HG03103 (cell line): Measurements from ENCODE around the gene GUCY1A2.
"Not testable (repeated sequence)": the region's sequence is repeated elsewhere in the genome, so short reads cannot be mapped to it uniquely, and the experiment has no call there.

Experiments
- ATAC-seq: cut with Tn5 transposase; IDR thresholded peaks from one replicate; pipeline ENCODE4 v1.9.1; 2021; ENCODE audit warnings: low read depth; ENCODE audit not compliant: unreplicated experiment

GUCY1A2 gene

GRCh38 chr11:106957030-106957482, 61.2 kb downstream of the GUCY1A2 start:
- no peak for ATAC-seq

- no peak for ATAC-seq
These were observed 68.2 kb downstream of the GUCY1A2 start for GRCh38 chr11:106950067-106950491.

GRCh38 chr11:106943089-106943488, 75.2 kb downstream of the GUCY1A2 start:
- no peak for ATAC-seq

GRCh38 chr11:106939157-106939556, 79.1 kb downstream of the GUCY1A2 start:
- ATAC-seq = no peak

- no peak for ATAC-seq
These were observed 81.2 kb downstream of the GUCY1A2 start for GRCh38 chr11:106937111-106937510.

- ATAC-seq = no peak
These were observed 93.0 kb downstream of the GUCY1A2 start for GRCh38 chr11:106925245-106925644.

- ATAC-seq = no peak
These were observed 97.3 kb downstream of the GUCY1A2 start for GRCh38 chr11:106920899-106921509.

- peak; percentile 98 for ATAC-seq
These were observed 100.3 kb downstream of the GUCY1A2 start for GRCh38 chr11:106917973-106918372.

- no peak for ATAC-seq
These were observed 103.9 kb downstream of the GUCY1A2 start for GRCh38 chr11:106914409-106914808.

GRCh38 chr11:106913141-106913540, 105.1 kb downstream of the GUCY1A2 start:
- no peak for ATAC-seq

- ATAC-seq = no peak
These were observed 113.5 kb downstream of the GUCY1A2 start for GRCh38 chr11:106904826-106905225.

- no peak for ATAC-seq
These were observed 128.6 kb downstream of the GUCY1A2 start for GRCh38 chr11:106889718-106890117.

- no peak for ATAC-seq
These were observed 129.9 kb downstream of the GUCY1A2 start for GRCh38 chr11:106888386-106888785.

- not testable (repeated sequence) for ATAC-seq
These were observed 134.6 kb downstream of the GUCY1A2 start for GRCh38 chr11:106883693-106884092.

- no peak for ATAC-seq
These were observed 138.3 kb downstream of the GUCY1A2 start for GRCh38 chr11:106879832-106880546.

- ATAC-seq = no peak
These were observed 139.2 kb downstream of the GUCY1A2 start for GRCh38 chr11:106879029-106879428.

- no peak for ATAC-seq
These were observed 143.3 kb downstream of the GUCY1A2 start for GRCh38 chr11:106875013-106875412.

- ATAC-seq = no peak
These were observed 146.0 kb downstream of the GUCY1A2 start for GRCh38 chr11:106872246-106872645.

- no peak for ATAC-seq
These were observed 160.1 kb downstream of the GUCY1A2 start for GRCh38 chr11:106858200-106858599.

- no peak for ATAC-seq
These were observed 161.7 kb downstream of the GUCY1A2 start for GRCh38 chr11:106856566-106856965.

- no peak for ATAC-seq
These were observed 163.8 kb downstream of the GUCY1A2 start for GRCh38 chr11:106854429-106854828.

GRCh38 chr11:106853850-106854401, 164.3 kb downstream of the GUCY1A2 start:
- ATAC-seq = no peak
